PC-9 (cell line): ENCODE data around the gene ZBTB49.

ENCODE experiments used
- EZH2 ChIP-seq: fragments of 200-600 bp; sonication (generic); IDR thresholded peaks from 2 replicates; pipeline ENCODE4 v1.8.0; 2017; ENCODE audit warnings: antibody characterized with exemption, low read depth
- TF ChIP-seq, protein P1 (sequence below): fragments of 200-600 bp; sonication (generic); conservative IDR thresholded peaks from 2 replicates; pipeline ENCODE4 v1.6.1; 2017; ENCODE audit warnings: mixed run types, antibody characterized with exemption, mild to moderate bottlenecking, moderate library complexity

GRCh38 chr4:4356106-4357041 is 66.3 kb downstream of the ZBTB49 start:
- TF ChIP-seq, protein P1, sequence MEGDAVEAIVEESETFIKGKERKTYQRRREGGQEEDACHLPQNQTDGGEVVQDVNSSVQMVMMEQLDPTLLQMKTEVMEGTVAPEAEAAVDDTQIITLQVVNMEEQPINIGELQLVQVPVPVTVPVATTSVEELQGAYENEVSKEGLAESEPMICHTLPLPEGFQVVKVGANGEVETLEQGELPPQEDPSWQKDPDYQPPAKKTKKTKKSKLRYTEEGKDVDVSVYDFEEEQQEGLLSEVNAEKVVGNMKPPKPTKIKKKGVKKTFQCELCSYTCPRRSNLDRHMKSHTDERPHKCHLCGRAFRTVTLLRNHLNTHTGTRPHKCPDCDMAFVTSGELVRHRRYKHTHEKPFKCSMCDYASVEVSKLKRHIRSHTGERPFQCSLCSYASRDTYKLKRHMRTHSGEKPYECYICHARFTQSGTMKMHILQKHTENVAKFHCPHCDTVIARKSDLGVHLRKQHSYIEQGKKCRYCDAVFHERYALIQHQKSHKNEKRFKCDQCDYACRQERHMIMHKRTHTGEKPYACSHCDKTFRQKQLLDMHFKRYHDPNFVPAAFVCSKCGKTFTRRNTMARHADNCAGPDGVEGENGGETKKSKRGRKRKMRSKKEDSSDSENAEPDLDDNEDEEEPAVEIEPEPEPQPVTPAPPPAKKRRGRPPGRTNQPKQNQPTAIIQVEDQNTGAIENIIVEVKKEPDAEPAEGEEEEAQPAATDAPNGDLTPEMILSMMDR = no peak
- no peak for TF ChIP-seq EZH2
